NCI-H2081 treated with DMSO at 0.1 percent for 48 hours (cell line): Measurements from ENCODE around the gene TFCP2.
"Not testable (repeated sequence)": the region's sequence is repeated elsewhere in the genome, so short reads cannot be mapped to it uniquely, and the experiment has no call there.

Source experiments
- DNase-seq: peaks from one replicate; lab custom pipeline; 2025; lab: John Stamatoyannopoulos, UW

The TFCP2 gene

DNA sequence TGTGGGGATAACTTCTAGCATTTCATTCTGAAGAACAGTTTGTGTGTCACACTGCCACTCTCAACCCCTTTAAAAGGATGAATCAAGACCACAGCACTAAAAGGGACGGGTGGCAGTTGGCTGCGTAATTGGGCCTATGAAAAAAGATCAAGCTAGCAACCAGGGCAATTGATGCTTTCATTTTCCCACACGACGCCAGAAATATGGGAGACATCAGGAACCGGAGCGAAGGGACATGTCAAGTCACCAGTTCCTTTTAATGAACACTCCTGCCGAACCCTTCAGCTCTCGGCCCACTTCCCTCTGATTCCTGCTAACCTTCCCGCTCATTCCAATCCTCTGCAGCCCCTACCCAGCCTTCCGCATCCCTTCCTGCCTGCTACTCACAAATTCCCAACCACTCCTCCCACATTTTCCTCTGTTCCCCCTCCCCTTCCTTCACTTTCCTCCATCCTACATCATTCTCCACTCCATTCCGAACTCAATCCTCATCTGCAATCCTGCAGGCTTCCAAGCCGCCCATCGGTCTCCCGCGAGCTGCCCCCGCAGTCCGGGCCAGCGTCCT is 90.3 kb downstream of the TFCP2 start:
- DNase-seq, result no peak

DNA sequence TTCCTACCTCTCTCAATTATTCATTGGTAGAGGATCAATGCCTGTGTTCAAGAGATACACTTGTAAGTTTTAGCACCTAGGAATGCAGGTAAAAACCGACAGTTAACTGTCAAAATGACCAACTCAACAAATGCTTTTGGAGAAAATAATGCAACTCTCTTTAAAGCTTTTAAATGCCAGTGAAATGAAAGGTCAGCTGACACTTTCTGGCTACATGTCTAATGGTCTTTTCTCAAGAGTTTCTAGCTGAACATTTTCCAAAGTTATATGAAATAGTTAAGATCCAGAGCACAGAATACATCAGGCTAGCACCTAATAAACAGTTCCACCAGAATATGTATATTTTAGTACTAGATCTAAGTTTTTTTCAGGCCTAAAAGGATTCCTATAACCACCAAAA is 91.5 kb downstream of the TFCP2 start:
- no peak for DNase-seq

DNA sequence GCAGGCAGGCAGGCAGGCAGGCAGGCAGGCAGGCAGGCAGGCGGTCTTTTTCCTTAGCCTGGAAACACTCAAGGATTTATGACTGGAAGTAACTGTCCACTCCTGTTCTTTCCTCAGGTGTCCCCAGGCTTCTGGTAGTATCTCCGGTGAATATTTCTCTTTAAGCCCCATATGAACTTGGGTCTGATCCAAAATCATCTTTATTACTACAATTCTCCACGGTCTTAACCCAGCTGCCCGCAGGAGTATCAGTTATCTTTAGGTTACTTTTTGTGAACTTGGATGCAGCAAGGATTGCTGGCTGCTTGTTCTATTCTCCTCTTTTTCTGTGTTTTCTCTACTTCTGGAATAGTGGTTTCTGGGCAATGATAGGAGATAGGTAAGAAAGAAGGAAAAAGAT is 92.8 kb downstream of the TFCP2 start:
- DNase-seq, result no peak

DNA sequence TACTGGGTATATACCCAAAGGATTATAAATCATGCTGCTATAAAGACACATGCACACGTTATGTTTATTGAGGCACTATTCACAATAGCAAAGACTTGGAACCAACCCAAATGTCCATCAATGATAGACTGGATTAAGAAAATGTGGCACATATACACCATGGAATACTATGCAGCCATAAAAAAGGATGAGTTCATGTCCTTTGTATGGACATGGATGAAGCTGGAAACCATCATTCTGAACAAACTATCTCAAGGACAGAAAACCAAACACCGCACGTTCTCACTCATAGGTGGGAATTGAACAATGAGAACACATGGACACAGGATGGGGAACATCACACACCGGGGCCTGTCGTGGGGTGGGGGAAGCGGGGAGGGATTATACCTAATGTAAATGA is 94.1 kb downstream of the TFCP2 start:
- not testable (repeated sequence) for DNase-seq

DNA sequence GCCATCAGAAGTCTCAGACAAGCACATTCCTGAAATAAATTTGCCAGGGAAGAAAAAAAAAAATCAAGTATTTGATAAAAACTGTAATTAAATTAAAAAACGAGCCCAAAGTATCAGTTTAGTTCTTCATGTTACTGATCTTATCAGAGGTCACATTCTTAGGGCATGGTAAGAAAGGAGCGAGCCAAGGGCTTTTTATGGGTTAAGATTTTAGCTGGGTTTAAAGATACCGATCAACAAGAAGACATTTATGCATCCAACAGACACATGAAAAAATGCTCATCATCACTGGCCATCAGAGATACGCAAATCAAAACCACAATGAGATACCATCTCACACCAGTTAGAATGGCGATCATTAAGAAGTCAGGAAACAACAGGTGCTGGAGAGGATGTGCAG is 94.6 kb downstream of the TFCP2 start:
- not testable (repeated sequence) for DNase-seq

DNA sequence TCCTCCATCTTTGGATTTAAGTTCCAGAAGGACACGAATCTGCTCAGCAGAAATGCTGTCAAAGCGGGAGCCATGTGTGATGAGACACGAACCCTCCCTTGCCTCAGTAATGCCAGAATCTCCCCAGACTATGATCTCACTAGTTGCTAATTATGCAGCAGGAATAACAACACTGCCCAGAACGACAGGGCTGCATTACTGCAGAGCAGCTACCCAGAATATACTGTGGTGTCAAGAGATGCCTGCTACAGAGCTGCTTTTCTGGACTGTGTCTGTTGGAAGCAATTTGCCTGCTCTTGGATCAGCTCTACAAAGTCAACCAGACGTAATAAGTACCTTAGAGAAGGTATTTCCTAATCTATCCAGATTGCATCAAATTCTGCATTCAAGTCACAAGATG is 95.0 kb downstream of the TFCP2 start:
- no peak for DNase-seq

DNA sequence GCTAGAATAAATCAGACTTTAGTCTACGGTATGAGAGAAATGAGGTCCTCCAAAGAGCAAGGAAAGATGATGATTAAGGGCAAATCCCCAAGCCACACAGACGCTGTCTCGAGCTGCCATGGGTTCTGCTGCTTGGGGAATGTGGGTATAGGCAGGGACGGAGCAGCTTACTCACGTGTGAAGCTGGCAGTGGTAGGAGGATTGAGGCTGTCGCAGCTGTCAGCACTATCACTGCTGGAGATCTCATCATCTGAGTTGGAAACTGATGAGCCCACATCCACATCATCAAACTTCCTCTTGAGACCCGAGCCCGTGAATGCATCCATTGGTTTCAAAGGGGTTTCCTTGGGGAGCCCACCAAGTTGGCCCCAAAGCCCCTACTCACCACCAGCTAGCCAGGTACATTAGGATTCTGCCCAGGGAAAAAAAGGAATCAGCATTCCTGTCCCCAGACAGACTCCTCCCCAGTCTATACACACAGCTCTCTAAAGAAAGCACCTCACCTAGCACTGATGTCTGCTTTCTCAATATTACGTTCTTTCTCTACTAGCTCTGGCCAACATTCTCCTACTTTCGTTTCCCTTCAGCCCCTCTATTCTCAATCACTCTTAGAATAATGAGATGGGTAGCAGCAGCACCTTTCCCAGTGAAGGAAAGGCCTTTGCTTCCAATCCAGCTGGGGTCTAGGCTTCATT is 96.6 kb downstream of the TFCP2 start:
- DNase-seq, result no peak

DNA sequence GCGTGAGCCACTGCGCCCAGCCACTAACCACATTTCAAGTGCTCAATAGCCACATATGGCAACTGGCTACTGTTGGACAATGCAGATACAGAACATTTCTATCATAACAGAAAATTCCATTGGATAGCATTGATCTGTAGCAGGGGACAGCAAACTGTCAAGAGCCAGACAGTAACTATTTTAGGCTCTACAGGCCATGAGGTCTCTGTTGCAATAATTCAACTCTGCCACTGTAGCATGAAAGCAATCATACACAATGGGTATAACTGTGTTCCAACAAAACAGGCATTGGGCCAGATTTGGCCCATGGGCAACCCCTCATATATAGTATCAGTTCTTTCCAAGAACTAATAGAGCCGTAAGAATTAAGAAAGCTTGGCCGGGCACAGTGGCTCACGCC is 97.5 kb downstream of the TFCP2 start:
- no peak for DNase-seq

DNA sequence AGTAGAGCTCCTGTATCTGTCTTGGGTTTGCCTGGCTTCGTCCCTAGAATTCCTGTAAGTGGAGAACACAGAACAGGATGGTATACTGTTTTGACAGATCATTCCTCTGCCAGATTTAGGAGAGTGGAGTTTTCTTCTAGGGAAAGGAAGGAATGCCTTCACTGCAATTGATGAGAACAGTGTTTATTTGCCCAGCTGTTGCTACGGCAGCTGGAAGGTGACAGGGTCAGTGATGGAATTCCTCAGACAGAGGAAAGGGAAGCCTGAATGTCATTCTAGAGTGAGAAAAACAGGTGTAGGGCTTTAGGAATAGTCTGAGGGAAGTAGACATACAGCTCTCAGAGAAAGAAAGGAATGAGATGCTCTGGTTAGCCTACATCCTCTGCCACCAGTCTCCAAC is 101.3 kb downstream of the TFCP2 start:
- no peak for DNase-seq

DNA sequence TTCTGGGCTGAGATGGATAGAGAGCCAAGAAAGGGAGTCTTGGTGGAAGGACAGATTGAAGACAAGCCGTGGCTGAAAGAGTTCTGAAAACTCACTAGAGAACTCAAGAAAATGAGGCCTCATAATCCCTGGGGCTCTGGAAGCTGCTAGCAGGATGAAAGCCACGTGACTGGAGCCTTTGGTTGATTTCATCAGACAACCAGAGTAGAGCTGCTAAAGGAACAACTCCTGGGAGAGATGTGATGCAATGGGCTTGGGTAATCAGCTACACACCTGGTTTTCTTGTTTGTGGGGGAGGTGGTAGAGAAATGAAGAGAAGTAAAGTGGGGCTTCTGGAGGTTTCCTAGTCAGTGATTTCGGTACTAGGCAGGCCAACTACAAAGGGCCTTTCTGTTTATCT is 102.9 kb downstream of the TFCP2 start:
- no peak for DNase-seq

DNA sequence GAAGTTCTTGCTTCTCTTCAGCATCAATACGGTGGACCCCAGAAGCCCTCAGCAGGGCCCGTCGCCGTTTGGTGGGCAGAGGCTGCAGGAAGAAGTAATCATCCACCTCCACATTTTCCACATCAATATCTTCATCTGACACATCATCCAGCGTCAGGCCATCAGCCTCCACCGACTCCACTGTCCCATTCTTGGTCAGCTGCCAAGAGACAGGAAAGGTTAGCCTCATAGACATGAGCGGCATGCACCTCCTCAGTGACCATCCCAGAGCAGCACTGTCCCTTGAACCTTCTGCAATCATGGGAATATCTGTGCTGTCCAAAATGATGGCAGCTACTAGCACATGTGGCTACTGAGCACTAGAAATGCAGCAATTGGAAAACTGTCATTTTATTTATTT is 105.2 kb downstream of the TFCP2 start:
- DNase-seq, result no peak

DNA sequence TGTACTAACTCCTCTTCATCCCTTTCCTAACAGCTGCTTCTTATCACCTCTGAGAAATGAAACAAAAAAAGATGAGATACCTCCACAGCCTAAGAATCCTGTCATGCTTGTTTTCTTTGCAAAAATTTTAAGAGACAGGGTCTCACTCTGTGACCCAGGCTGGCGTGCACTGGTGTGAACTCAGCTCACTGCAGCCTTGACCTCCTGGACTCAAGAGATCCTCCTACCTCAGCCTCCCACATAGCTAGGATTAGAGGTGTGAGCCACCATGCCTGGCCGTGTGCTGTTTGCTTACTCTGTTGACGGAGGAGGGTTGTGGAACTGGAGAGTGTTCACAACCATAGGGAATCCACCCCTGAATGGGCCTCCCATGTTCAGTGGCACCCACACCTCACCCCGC is 105.7 kb downstream of the TFCP2 start:
- DNase-seq, result no peak

DNA sequence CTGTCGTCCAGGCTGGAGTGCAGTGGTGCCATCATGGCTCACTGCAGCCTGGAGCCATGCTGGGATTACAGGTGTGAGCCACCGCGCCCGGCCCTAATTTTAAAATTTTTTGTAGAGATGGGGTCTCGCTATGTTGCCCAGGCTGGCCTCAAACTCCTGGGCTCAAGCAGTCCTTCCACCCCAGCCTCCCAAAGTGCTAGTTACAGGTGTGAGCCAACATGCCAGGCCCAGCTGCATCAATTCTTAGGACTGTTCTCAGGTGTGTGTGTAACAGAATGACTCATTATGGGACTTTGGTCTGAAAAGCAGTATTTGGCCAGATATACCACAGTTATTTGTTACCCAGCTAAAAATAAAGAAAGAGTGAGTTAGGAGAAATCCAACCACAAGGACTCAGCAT is 107.4 kb downstream of the TFCP2 start:
- DNase-seq, result no peak

DNA sequence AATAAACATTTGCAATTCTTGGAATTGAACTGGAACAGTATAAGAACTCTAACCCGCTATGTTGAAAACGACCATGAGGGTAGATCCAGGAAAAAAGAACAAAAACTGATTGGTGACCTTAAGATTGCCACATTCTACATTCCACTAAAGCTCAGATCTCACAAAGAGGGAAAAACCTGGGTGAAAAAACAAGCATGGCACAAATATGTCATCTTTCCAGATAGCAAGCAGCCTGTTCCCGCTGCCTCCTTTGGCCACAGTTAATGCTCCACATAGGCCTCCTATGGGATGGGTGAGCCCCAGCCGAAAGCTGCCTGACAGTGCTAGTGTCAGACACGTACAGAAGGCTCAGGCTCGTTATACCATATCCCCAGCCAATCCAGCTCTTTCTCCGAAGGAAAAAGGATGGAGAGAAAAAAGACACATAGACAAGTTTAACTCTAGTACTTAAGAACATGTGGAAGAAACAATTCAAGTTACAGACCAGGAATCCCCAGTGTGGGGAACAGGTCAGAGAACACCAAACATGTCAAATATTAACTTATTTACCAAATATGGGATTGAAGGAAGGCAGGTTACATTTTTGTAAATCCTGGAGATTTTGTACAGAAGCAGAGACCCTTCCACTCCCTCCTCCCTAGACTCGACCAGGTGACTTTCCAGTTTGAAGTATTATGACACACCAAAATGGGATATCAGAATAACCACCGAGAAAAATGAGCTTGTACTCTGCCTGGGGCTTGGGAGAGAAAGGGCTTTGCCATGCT is 110.1 kb downstream of the TFCP2 start:
- no peak for DNase-seq

DNA sequence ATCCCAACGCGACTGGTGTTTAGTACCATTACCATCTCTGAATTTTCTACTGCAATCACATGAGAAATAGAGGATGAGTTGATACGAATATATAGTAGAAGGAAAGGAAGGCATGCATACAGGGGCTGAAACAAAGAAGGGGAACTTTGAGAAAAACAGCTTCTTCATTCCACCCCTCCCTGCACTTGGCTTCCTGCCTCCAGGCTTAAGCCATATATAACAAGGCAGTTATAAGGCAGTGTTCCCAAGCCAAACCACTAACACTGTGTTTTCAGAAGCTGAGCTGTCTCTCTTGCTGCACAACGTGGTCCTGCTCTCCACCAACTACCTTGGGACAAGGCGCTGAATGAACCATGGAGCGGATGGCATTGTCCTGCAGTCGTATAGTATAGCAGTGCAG is 113.8 kb downstream of the TFCP2 start:
- DNase-seq, result no peak

DNA sequence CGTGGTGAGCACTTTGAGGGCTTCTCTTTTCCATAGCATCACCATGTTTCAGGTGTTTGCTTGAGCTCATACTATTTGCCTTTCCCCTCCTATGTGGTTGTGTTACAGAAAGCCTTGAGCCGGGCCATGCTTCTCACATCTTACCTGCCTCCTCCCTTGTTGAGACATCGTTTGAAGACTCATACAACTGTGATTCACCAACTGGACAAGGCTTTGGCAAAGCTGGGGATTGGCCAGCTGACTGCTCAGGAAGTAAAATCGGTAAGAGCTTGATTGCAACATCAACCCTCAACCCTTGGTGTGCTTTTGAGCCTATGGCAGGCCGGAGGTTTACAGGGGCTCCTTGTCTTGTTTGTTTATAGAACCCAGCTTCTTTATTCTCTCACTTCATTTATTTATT is 116.7 kb downstream of the TFCP2 start:
- DNase-seq, result no peak

DNA sequence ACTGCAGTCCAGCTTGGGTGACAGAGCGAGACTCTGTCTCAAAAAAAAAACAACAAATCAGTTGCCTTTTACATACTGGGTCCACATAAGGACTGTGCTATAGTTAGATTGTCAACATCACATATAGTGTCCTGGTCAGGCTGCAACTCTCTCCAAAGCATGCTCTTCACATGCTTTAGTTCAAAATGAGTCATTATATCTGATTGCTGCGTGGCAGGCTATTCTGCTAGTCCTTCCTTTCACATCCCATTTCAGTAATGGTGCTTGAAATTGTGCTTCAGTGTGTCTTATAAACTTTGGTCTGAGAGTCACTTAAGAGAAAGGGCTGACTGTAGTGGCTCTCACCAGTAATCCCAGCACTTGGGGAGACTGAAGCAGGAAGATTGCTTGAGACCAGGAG is 117.9 kb downstream of the TFCP2 start:
- no peak for DNase-seq

DNA sequence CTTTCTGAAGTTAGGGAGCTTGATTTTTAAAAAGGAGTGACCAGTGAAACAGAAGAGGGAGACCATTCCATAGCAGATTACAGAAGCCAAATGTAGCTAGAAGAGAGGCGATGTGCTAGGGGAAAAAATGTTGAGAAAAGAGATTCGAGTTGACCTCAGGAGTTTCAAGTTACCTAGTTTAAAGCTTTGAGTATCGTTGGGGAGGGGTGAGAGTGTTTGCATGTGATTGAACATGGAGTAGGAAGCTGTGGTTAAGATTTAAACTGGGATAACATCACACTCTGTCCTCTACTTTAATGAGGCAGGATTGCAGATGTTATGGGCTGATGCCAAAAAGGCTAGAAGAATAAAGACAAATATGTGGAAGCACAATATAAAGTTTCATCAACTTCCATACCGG is 121.1 kb downstream of the TFCP2 start:
- no peak for DNase-seq

DNA sequence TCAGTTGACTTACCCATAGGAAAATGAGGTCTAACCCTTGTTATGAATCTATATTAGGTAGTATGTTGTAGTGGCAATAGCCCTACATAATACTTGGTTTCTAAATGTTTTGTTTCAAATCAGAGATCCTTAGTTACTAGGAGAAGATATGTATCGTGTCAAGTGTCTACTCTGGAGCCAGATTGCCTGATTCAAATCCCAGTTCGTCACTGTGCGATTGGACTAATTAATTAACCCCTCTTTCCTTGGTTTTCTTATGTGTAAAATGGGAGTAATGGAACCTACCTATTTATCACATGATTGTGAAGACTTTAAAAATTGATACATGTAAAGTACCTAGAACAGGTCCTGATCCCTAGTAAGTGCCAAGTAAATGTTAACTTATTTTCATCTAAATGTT is 123.4 kb downstream of the TFCP2 start:
- DNase-seq, result no peak

DNA sequence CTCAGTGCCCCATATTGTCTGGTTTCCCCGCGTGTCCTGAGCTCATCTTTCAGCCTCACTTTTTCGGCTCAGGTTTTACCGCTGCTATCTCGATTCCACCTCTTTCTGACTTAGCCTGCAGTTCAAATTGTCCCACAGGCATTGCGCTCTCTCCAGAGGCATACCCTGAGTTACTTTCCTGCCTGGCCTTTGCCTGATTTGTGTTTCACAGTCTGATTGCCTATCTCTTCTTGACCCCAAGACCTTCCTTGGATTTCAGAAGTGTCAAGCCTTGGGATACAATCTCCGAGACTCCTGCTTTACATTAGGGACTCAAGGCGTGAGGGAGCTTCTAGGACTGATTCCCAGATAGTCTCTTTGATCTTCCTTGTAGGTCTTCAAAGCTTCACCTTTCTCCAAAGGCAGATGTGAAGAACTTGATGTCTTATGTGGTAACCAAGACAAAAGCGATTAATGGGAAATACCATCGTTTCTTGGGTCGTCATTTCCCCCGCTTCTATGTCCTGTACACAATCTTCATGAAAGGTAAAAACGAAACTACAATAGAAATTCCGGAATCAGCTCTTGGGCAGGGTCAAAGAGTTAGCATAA is 124.2 kb downstream of the TFCP2 start:
- no peak for DNase-seq

DNA sequence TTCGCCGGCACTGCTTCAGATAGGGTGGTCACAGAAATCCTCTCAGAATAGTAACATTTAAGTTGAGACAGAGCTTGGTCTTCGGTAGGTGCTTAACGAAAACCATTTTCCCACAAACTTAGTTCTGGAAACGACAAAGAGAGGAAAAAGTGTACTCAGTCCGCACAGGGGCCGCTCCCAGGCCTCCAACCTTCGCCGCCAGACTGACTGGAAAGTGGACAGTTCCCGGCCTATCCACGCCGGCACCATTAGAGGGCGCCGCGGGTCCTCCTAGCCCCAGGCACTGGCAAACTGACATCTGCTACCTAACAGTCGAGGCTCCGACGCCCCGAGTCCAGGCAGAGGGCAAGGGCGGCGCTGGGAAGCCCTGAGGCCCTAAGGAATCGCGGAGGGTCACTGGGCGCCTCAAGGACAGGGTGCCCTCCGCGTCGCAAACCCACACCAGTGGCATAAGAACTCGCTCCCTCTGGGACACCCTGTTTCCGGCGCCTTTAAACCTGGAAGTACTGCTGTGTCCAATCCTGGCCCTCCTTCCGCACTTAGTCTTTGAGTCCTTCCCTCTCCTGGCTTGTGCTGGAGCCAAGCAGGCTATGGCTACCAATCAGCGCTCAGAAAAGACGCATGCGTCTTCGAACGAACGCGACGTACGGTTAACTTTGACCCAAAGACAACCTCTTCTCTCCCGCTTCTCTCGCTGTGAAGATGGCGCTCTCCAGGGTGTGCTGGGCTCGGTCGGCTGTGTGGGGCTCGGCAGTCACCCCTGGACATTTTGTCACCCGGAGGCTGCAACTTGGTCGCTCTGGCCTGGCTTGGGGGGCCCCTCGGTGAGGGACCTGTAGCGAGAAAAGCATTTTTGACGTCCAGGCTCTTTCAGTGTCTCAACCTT is 125.0 kb downstream of the TFCP2 start, which contains the start of gene LETMD1:
Gene LETMD1 (plus strand): TSS at position 673 of the 886 bp plus-strand sequence. CDS start 30 bp downstream, at position 703.
- DNase-seq, result peak; percentile 95
